ENCODE measurements around the gene CCNF.

DNA sequence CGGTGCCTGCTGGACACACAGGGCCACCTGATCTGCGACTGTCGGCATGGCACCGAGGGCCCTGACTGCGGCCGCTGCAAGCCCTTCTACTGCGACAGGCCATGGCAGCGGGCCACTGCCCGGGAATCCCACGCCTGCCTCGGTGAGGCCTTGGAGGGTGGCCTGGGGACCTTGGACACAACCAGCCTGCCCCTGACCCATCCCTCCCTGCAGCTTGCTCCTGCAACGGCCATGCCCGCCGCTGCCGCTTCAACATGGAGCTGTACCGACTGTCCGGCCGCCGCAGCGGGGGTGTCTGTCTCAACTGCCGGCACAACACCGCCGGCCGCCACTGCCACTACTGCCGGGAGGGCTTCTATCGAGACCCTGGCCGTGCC lies 43.2 kb downstream of the CCNF start:
- TF ChIP-seq CTCF (IDR thresholded peaks at IDR 0.05), result no peak
- no peak for TF ChIP-seq EZH2 (IDR thresholded peaks at IDR 0.05)
